Esophagus squamous epithelium (tissue), 5 donors: ENCODE measurements around the gene TMTC2. TPM values are rescaled to one million over a fixed set of nuclear protein-coding genes. Genes with fewer than 3 reads are reported as not detected.

Experiments
- DNase-seq: peaks from one replicate; lab custom pipeline; 2025; lab: John Stamatoyannopoulos, UW
- H3K27ac ChIP-seq, 4 donors: fragments of 200-600 bp; sonication (generic); one replicate each; pipeline ENCODE4 v1.5.1; 2016 to 2019; ENCODE audit warnings: mild to moderate bottlenecking in 1 of 4
- H3K27me3 ChIP-seq, 4 donors: fragments of 200-600 bp; sonication (generic); 1 replicate in 3 of 4; 2 replicates in 1 of 4; pipeline versions ENCODE4 v1.5.1 to v1.6.0; 2017 to 2021; ENCODE audit warnings: antibody characterized with exemption in 1 of 4
- H3K36me3 ChIP-seq, 3 donors: fragments of 200-600 bp; sonication (generic); one replicate each; pipeline ENCODE4 v1.5.1; 2016 to 2019
- H3K4me1 ChIP-seq, 3 donors: fragments of 200-600 bp; sonication (generic); one replicate each; pipeline ENCODE4 v1.5.1; 2017 to 2019
- H3K4me3 ChIP-seq, 4 donors: fragments of 200-600 bp; sonication (generic); 1 replicate in 3 of 4; 2 replicates in 1 of 4; pipeline ENCODE4 v1.5.1; 2016 to 2019; ENCODE audit warnings: mild to moderate bottlenecking in 2 of 4, moderate library complexity in 1 of 4
- H3K9me3 ChIP-seq, 3 donors: fragments of 200-600 bp; sonication (generic); one replicate each; pipeline ENCODE4 v1.5.1; 2016 to 2019
- POLR2A ChIP-seq, 4 donors: fragments of 450-650 bp; IDR thresholded peaks; one replicate each; pipeline ENCODE4 v1.6.1; 2017; ENCODE audit warnings: antibody characterized with exemption in 4 of 4, mild to moderate bottlenecking in 4 of 4, moderate library complexity in 3 of 4
- WGBS, 2 donors: methylation state at CpG; one replicate each; pipeline ENCODE4 v1.1.5; 2018; 5-methylcytosine and 5-hydroxymethylcytosine counted together
- intact Hi-C: fragments of 100-400 bp; cut with DNase I; formaldehyde crosslinking; loops from one replicate; pipeline ENCODE4 v1.15.0; 2022
- total RNA-seq, 4 donors: library from RNA; depleted of rRNA; stranded (reverse); fragments of >200 nt; gene quantifications; one replicate each; pipeline ENCODE4 v1.1.0, GENCODE V29; 2016
- TF ChIP-seq, protein P1 (sequence below), 6 experiments: fragments of 450-650 bp in 4 of 6; fragments of 200-600 bp in 2 of 6; sonication (generic) in 2 of 6; IDR thresholded peaks; one replicate each; pipeline ENCODE4 v1.5.1; 2016 to 2019; ENCODE audit warnings: antibody characterized with exemption in 6 of 6, mild to moderate bottlenecking in 4 of 6, moderate library complexity in 4 of 6
- donor health status: DM: yes; HTN: yes; CAD: no.

The TMTC2 gene
- total RNA-seq, 4 donors from 2014 or later = 18.3 to 27.0 (median 21.8) TPM

- Histone ChIP-seq H3K36me3 (peaks cover 0 to 5% (median 0%) of the 10 kb centered on the region in 3 donors), H3K4me3 (no peak overlapping the region), H3K27ac (no peak overlapping the region), H3K27me3 (no peaks in the 10 kb centered on the region), H3K4me1 (no peaks in the 10 kb centered on the region), H3K9me3 (no peaks in the 10 kb centered on the region)
- intact Hi-C loops = no loop called here
- WGBS, 2 donors = 78 to 90% methylated on average over 4 to 5 of the region's 5 CpGs
- no peak for TF ChIP-seq POLR2A (IDR thresholded peaks at IDR 0.05)
- TF ChIP-seq, protein P1, sequence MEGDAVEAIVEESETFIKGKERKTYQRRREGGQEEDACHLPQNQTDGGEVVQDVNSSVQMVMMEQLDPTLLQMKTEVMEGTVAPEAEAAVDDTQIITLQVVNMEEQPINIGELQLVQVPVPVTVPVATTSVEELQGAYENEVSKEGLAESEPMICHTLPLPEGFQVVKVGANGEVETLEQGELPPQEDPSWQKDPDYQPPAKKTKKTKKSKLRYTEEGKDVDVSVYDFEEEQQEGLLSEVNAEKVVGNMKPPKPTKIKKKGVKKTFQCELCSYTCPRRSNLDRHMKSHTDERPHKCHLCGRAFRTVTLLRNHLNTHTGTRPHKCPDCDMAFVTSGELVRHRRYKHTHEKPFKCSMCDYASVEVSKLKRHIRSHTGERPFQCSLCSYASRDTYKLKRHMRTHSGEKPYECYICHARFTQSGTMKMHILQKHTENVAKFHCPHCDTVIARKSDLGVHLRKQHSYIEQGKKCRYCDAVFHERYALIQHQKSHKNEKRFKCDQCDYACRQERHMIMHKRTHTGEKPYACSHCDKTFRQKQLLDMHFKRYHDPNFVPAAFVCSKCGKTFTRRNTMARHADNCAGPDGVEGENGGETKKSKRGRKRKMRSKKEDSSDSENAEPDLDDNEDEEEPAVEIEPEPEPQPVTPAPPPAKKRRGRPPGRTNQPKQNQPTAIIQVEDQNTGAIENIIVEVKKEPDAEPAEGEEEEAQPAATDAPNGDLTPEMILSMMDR (IDR thresholded peaks at IDR 0.05) = no peak
- no peak for DNase-seq
These were observed 88.0 kb downstream of the TMTC2 start for GRCh38 chr12:82774666-82775065.

DNA sequence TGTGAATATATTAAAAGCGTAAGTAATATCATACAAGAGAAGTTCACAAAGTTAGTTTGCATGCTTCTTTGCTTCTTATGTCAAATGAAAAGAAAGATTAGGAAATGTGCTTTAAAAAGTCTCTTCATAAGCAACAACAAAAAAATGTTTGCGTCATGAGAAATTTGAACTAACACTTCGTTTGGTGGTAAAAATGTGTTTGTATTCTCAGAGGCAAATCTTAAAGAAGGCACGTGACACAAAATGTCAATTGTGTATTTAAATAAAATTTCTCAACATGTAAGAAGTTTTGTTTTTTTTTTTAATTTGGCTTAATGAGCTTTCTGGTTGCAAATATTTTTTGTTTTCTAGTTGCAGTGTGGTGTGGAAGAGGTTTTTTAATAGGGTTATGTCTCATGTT is 93.8 kb downstream of the TMTC2 start:
- no peak for DNase-seq
- no peaks in the 10 kb centered on the region for H3K27me3 ChIP-seq
- WGBS, 2 donors = 64 to 69% methylated on average over 4 of the region's 4 CpGs
- no peaks in the 10 kb centered on the region for H3K9me3 ChIP-seq
- TF ChIP-seq POLR2A (IDR thresholded peaks at IDR 0.05) = no peak
- TF ChIP-seq, protein P1 (IDR thresholded peaks at IDR 0.05) = no peak
- no peak overlapping the region for H3K27ac ChIP-seq
- intact Hi-C loops = no loop called here
- no peak overlapping the region for H3K4me3 ChIP-seq
- H3K36me3 ChIP-seq = no peaks in the 10 kb centered on the region
- H3K4me1 ChIP-seq = no peaks in the 10 kb centered on the region

- Histone ChIP-seq H3K27ac (no peak overlapping the region), H3K27me3 (no peaks in the 10 kb centered on the region), H3K4me1 (no peaks in the 10 kb centered on the region), H3K36me3 (no peaks in the 10 kb centered on the region), H3K4me3 (no peak overlapping the region), H3K9me3 (no peaks in the 10 kb centered on the region)
- no peak for DNase-seq
- WGBS, 2 donors = 65 to 69% methylated on average over 5 of the region's 5 CpGs
- TF ChIP-seq POLR2A (IDR thresholded peaks at IDR 0.05) = no peak
- TF ChIP-seq, protein P1 (IDR thresholded peaks at IDR 0.05) = no peak
- intact Hi-C loops = no loop called here
These were observed 94.7 kb downstream of the TMTC2 start for GRCh38 chr12:82781309-82781997.

- DNase-seq = no peak
- no peak overlapping the region for H3K27ac ChIP-seq
- no peak overlapping the region for H3K4me3 ChIP-seq
- H3K9me3 ChIP-seq = no peaks in the 10 kb centered on the region
- TF ChIP-seq POLR2A (IDR thresholded peaks at IDR 0.05) = no peak
- TF ChIP-seq, protein P1 (IDR thresholded peaks at IDR 0.05) = no peak
- no peaks in the 10 kb centered on the region for H3K27me3 ChIP-seq
- H3K4me1 ChIP-seq = no peaks in the 10 kb centered on the region
- intact Hi-C loops = no loop called here
- 84 to 89% methylated on average over 2 of the region's 2 CpGs for WGBS, 2 donors
- H3K36me3 ChIP-seq = no peaks in the 10 kb centered on the region
These were observed 96.7 kb downstream of the TMTC2 start for GRCh38 chr12:82783435-82783834.

- Histone ChIP-seq H3K4me3 (no peak overlapping the region), H3K36me3 (peaks cover 0 to 6% (median 0%) of the 10 kb centered on the region in 3 donors), H3K27ac (no peak overlapping the region), H3K27me3 (no peaks in the 10 kb centered on the region), H3K9me3 (no peaks in the 10 kb centered on the region), H3K4me1 (no peaks in the 10 kb centered on the region)
- intact Hi-C loops = no loop called here
- TF ChIP-seq POLR2A (IDR thresholded peaks at IDR 0.05) = no peak
- TF ChIP-seq, protein P1 (IDR thresholded peaks at IDR 0.05) = no peak
- no peak for DNase-seq
- 83 to 100% methylated on average over 1 of the region's 1 CpG for WGBS, 2 donors
These were observed 100.3 kb downstream of the TMTC2 start for GRCh38 chr12:82787016-82787415.
